HTR-8/SVneo (cell line): ENCODE measurements around the gene PSME3.
"Not testable (repeated sequence)": the region's sequence is repeated elsewhere in the genome, so short reads cannot be mapped to it uniquely, and the experiment has no call there.

Experiments used
- DNase-seq: peaks from one replicate; pipeline ENCODE4 v3.0.0; 2011; ENCODE audit warnings: low spot score, mixed read lengths; ENCODE audit not compliant: insufficient read length
- FAIRE-seq: peaks from 2 replicates; lab custom pipeline; 2011; peaks lifted over from hg19 to GRCh38; lab: Jason Lieb, UNC

The PSME3 gene

GRCh38 chr17:42872251-42872965, 39.2 kb downstream of the PSME3 start:
- FAIRE-seq: no peak
- no peak for DNase-seq

GRCh38 chr17:42873315-42873714, 40.1 kb downstream of the PSME3 start:
- DNase-seq: no peak
- no peak for FAIRE-seq

GRCh38 chr17:42873932-42874695, 40.9 kb downstream of the PSME3 start:
- not testable (repeated sequence) for DNase-seq
- FAIRE-seq: peak; percentile 46

- FAIRE-seq (no peak), DNase-seq (no peak)
Measured at GRCh38 chr17:42877037-42877436, 43.8 kb downstream of the PSME3 start.

GRCh38 chr17:42878123-42878880, 45.1 kb downstream of the PSME3 start:
- FAIRE-seq: no peak
- DNase-seq: no peak

- FAIRE-seq (no peak), DNase-seq (no peak)
Measured at GRCh38 chr17:42878924-42879595, 45.9 kb downstream of the PSME3 start.

- no peak for DNase-seq
Measured at GRCh38 chr17:42879596-42879985, 46.4 kb downstream of the PSME3 start.

GRCh38 chr17:42880776-42881310, 47.6 kb downstream of the PSME3 start:
- no peak for FAIRE-seq

More at GRCh38 chr17:42879596-42879985, 46.4 kb downstream of the PSME3 start:
- no peak for FAIRE-seq

GRCh38 chr17:42881706-42882105, 48.5 kb downstream of the PSME3 start:
- not testable (repeated sequence) for FAIRE-seq, DNase-seq

More at GRCh38 chr17:42880776-42881310, 47.6 kb downstream of the PSME3 start:
- DNase-seq: no peak

- DNase-seq (no peak), FAIRE-seq (no peak)
Measured at GRCh38 chr17:42882166-42882565, 49.0 kb downstream of the PSME3 start.

GRCh38 chr17:42883802-42884558, 50.8 kb downstream of the PSME3 start:
- DNase-seq (no peak), FAIRE-seq (no peak)

- not testable (repeated sequence) for DNase-seq, FAIRE-seq
Measured at GRCh38 chr17:42885806-42886205, 52.6 kb downstream of the PSME3 start.

- FAIRE-seq (no peak), DNase-seq (no peak)
Measured at GRCh38 chr17:42886283-42887176, 53.3 kb downstream of the PSME3 start.

GRCh38 chr17:42889809-42890208, 56.6 kb downstream of the PSME3 start:
- no peak for FAIRE-seq
- DNase-seq: no peak

GRCh38 chr17:42891539-42892152, 58.4 kb downstream of the PSME3 start:
- no peak for DNase-seq
- no peak for FAIRE-seq

GRCh38 chr17:42893359-42893758, 60.2 kb downstream of the PSME3 start:
- FAIRE-seq: no peak

More at GRCh38 chr17:42893359-42893758, 60.2 kb downstream of the PSME3 start:
- DNase-seq: no peak
